PC-3 (cell line): ENCODE results near the gene FAM20B.

Source experiments
- EZH2 ChIP-seq: fragments of 300-600 bp; sonication (generic); IDR thresholded peaks from one replicate; pipeline ENCODE4 v1.6.1; 2017; ENCODE audit warnings: antibody characterized with exemption, mild to moderate bottlenecking, low read length; ENCODE audit not compliant: unreplicated experiment
- EZH2phosphoT487 ChIP-seq: fragments of 300-600 bp; sonication (generic); IDR thresholded peaks from 2 replicates; pipeline ENCODE4 v1.6.1; 2018; ENCODE audit warnings: mild to moderate bottlenecking, antibody characterized with exemption, low read length, borderline replicate concordance
- TF ChIP-seq, protein P1 (sequence below): fragments of 300-600 bp; sonication (generic); conservative IDR thresholded peaks from 2 replicates; pipeline ENCODE4 v1.5.1; 2017; ENCODE audit warnings: antibody characterized with exemption, low read depth, mild to moderate bottlenecking, low read length

DNA sequence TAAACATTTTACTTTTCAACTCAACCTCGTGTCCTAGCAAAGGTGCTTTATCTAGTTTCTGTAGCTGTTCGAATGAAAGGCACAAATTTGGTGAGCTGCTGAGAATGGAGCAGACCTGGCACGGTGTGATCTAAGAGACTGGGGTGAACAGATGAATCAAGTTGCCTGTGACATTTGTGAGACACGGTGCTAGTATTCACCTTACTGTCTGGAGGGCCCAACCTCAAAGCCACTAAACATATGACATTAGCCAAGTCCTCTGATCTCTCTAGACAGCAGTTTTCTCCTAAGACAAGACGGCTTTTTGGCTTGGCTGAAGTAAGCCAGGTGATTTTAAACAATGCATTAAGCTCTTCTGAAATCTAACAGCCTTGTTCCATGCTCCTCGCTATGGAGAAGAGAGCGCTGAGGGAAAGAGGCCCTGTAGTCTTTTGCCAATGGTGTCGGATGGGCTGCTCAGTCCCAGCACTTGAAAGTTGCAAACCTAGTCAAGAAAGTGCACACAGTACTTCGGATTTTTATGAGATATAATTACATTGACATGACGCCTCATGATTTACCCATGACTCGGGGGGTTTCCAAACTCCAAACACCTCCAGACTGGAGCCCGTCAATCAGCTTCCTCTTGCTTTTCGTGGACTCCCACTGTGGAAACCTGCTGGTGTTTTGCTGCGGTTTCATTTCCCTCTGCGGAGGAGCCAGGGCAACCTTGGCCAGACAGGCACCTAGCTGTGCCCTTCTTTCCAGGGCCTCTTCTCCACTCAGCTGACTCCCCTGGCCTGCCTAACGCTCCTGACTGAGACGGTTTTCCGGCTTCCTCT, 55.4 kb downstream of the FAM20B start:
- TF ChIP-seq, protein P1, sequence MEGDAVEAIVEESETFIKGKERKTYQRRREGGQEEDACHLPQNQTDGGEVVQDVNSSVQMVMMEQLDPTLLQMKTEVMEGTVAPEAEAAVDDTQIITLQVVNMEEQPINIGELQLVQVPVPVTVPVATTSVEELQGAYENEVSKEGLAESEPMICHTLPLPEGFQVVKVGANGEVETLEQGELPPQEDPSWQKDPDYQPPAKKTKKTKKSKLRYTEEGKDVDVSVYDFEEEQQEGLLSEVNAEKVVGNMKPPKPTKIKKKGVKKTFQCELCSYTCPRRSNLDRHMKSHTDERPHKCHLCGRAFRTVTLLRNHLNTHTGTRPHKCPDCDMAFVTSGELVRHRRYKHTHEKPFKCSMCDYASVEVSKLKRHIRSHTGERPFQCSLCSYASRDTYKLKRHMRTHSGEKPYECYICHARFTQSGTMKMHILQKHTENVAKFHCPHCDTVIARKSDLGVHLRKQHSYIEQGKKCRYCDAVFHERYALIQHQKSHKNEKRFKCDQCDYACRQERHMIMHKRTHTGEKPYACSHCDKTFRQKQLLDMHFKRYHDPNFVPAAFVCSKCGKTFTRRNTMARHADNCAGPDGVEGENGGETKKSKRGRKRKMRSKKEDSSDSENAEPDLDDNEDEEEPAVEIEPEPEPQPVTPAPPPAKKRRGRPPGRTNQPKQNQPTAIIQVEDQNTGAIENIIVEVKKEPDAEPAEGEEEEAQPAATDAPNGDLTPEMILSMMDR: no peak
- no peak for TF ChIP-seq EZH2phosphoT487
- no peak for TF ChIP-seq EZH2
